Osteoblast (primary cell): Measurements from ENCODE around the gene CALHM6. TPM values are rescaled to one million over a fixed set of nuclear protein-coding genes. Genes with fewer than 3 reads are reported as not detected.
A peak's percentile ranks its signal among the peaks of the same experiment; 100 is the strongest.

ENCODE experiments used
- DNase-seq: peaks from one replicate; pipeline ENCODE4 v3.0.0; 2011; ENCODE audit warnings: low spot score, mixed read lengths; ENCODE audit not compliant: insufficient read length; ENCODE audit errors: missing footprints
- H2AFZ ChIP-seq: 2 replicates; pipeline ENCODE4 v1.6.0; 2011; ENCODE audit warnings: mild to moderate bottlenecking, low read length
- H3K27ac ChIP-seq: 2 replicates; pipeline ENCODE4 v1.5.1; 2011; ENCODE audit warnings: mild to moderate bottlenecking, low read depth, low read length, moderate library complexity
- H3K27me3 ChIP-seq: 2 replicates; pipeline ENCODE4 v1.6.0; 2012; ENCODE audit warnings: mild to moderate bottlenecking, control low read depth, inconsistent platforms, low read length, moderate library complexity; ENCODE audit not compliant: insufficient read depth
- H3K36me3 ChIP-seq: 2 replicates; pipeline ENCODE4 v1.5.1; 2011; ENCODE audit warnings: mild to moderate bottlenecking, low read length, control low read depth, moderate library complexity; ENCODE audit not compliant: insufficient read depth
- H3K4me1 ChIP-seq: 2 replicates; pipeline ENCODE4 v1.5.1; 2011; ENCODE audit warnings: mild to moderate bottlenecking, low read length, control low read depth, moderate library complexity; ENCODE audit not compliant: insufficient read depth
- H3K4me2 ChIP-seq: 2 replicates; pipeline ENCODE4 v1.6.0; 2011; ENCODE audit warnings: mild to moderate bottlenecking, low read length; ENCODE audit not compliant: insufficient read depth
- H3K4me3 ChIP-seq: fragments of 200-600 bp; sonication (generic); 3 replicates; pipeline ENCODE4 v1.5.1; 2012; ENCODE audit warnings: mild to moderate bottlenecking, low read length, inconsistent platforms; ENCODE audit not compliant: insufficient read depth
- H3K79me2 ChIP-seq: 2 replicates; pipeline ENCODE4 v1.6.0; 2012; ENCODE audit warnings: mild to moderate bottlenecking, low read length, control low read depth, inconsistent platforms; ENCODE audit not compliant: insufficient read depth
- H3K9me3 ChIP-seq: 2 replicates; pipeline ENCODE4 v1.5.1; 2011; ENCODE audit warnings: low read depth, low read length, control low read depth
- H4K20me1 ChIP-seq: 2 replicates; pipeline ENCODE4 v1.6.0; 2012; ENCODE audit warnings: mild to moderate bottlenecking, low read length, control low read depth; ENCODE audit not compliant: insufficient read depth
- total RNA-seq: library from RNA; depleted of rRNA; stranded (reverse); fragments of >200 nt; gene quantifications from 2 replicates; pipeline ENCODE4 v1.2.3, GENCODE V29; 2012
- TF ChIP-seq, protein P1 (sequence below): IDR thresholded peaks from 2 replicates; pipeline ENCODE4 v1.5.1; 2011; ENCODE audit warnings: mild to moderate bottlenecking, low read depth, low read length, moderate library complexity; ENCODE audit errors: extremely low read depth

CALHM6 gene
- total RNA-seq, 1 donor: 0.72 TPM

DNA sequence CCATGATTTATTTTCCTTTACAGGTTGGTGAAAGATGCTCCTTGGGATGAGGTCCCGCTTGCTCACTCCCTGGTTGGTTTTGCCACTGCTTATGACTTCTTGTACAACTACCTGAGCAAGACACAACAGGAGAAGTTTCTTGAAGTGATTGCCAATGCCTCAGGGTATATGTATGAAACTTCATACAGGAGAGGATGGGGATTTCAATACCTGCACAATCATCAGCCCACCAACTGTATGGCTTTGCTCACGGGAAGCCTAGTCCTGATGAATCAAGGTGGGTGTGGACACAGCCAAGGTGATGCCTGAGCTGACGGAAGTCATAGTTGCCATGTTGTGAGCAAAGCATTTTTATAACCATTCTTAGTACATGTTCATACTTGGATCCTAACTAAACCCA lies 34.6 kb upstream of the CALHM6 start:
- H4K20me1 ChIP-seq: no peaks in the 10 kb centered on the region
- H3K4me2 ChIP-seq: no peak overlapping the region
- TF ChIP-seq, protein P1, sequence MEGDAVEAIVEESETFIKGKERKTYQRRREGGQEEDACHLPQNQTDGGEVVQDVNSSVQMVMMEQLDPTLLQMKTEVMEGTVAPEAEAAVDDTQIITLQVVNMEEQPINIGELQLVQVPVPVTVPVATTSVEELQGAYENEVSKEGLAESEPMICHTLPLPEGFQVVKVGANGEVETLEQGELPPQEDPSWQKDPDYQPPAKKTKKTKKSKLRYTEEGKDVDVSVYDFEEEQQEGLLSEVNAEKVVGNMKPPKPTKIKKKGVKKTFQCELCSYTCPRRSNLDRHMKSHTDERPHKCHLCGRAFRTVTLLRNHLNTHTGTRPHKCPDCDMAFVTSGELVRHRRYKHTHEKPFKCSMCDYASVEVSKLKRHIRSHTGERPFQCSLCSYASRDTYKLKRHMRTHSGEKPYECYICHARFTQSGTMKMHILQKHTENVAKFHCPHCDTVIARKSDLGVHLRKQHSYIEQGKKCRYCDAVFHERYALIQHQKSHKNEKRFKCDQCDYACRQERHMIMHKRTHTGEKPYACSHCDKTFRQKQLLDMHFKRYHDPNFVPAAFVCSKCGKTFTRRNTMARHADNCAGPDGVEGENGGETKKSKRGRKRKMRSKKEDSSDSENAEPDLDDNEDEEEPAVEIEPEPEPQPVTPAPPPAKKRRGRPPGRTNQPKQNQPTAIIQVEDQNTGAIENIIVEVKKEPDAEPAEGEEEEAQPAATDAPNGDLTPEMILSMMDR: no peak
- no peak overlapping the region for H3K4me3 ChIP-seq
- H3K27ac ChIP-seq: no peak overlapping the region
- peaks cover 8% of the 10 kb centered on the region for H3K4me1 ChIP-seq
- H2AFZ ChIP-seq: no peak overlapping the region
- no peak for DNase-seq
- peaks cover 43% of the 10 kb centered on the region for H3K79me2 ChIP-seq
- H3K27me3 ChIP-seq: no peaks in the 10 kb centered on the region
- no peaks in the 10 kb centered on the region for H3K9me3 ChIP-seq
- H3K36me3 ChIP-seq: peaks cover 49% of the 10 kb centered on the region

DNA sequence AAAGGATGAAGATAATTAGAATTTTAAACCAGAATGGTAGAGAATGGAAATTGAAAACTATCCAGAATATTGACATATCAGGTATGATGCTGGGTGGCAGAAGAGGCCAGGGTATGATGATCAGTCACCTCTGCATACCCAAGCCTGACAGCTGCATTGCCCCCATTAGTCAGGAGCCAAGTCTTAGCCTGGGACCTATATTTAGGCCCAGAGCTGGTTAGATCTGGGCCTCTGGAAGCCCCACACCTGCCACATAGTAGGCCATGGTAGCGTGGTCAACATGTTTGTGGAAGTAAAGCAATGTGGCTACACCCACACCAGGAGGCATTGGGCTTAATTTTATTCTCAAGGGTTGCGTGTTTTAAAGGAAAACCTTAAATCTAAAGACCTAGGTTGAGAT lies 32.1 kb upstream of the CALHM6 start:
- Histone ChIP-seq H2AFZ (no peak overlapping the region), H3K4me2 (no peak overlapping the region), H4K20me1 (no peaks in the 10 kb centered on the region), H3K36me3 (peaks cover 67% of the 10 kb centered on the region), H3K79me2 (peaks cover 22% of the 10 kb centered on the region), H3K27me3 (no peaks in the 10 kb centered on the region), H3K9me3 (no peaks in the 10 kb centered on the region), H3K4me1 (peaks cover 3% of the 10 kb centered on the region), H3K27ac (no peak overlapping the region), H3K4me3 (no peak overlapping the region)
- TF ChIP-seq, protein P1: no peak
- DNase-seq: peak; percentile 2

DNA sequence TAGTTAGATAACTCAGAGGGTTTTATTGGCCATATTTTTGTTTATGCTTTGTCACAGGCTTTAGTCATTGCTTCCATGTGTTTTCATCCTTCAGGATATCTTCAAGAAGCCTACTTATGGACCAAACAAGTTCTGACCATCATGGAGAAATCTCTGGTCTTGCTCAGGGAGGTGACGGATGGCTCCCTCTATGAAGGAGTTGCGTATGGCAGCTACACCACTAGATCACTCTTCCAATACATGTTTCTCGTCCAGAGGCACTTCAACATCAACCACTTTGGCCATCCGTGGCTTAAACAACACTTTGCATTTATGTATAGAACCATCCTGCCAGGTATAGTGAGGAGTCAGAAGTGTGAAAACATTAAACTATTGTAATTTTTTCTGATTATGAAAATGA lies 30.3 kb upstream of the CALHM6 start:
- Histone ChIP-seq H3K27ac (no peak overlapping the region), H3K27me3 (no peaks in the 10 kb centered on the region), H2AFZ (no peak overlapping the region), H3K36me3 (peaks cover 74% of the 10 kb centered on the region), H3K79me2 (peaks cover 9% of the 10 kb centered on the region), H3K4me2 (no peak overlapping the region), H3K4me3 (no peak overlapping the region), H3K9me3 (no peaks in the 10 kb centered on the region), H4K20me1 (no peaks in the 10 kb centered on the region), H3K4me1 (no peaks in the 10 kb centered on the region)
- peak; percentile 9 for DNase-seq
- TF ChIP-seq, protein P1: no peak

DNA sequence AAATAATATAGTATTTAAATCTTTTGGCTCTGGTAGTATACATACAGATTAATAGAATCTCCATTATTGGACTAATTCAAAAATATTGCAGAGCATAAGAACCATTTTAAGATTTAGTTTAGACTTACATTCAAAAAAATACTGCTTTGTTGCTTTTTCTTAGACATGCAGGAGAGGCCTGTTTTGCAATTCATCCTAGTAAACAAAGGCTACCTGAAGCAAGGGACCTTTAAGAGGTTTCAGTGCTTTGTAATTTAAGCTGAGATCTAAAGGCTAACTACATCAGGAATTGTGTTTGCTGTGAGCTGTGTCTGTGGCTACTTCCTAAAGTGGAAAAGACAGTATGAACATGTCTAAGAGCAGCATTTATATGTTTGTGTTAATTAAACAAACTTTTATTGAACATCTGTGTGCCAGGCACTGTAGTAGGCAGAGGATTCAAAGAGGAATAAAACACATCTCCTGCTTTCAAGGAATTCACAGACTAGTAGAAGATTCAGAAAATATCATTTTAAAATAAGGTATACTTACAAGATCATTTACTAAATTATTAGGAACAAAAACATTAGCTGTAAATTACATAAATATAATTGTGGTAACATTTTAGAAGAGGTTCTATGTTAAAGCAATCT lies 29.1 kb upstream of the CALHM6 start:
- TF ChIP-seq, protein P1: no peak
- peaks cover 74% of the 10 kb centered on the region for H3K36me3 ChIP-seq
- no peak for DNase-seq

More for the DNA sequence above, 29.1 kb upstream of the CALHM6 start:
- Histone ChIP-seq H3K4me3 (no peak overlapping the region), H3K9me3 (no peaks in the 10 kb centered on the region), H2AFZ (no peak overlapping the region), H3K27ac (no peak overlapping the region), H3K27me3 (no peaks in the 10 kb centered on the region), H3K79me2 (no peaks in the 10 kb centered on the region), H3K4me2 (no peak overlapping the region), H4K20me1 (no peaks in the 10 kb centered on the region), H3K4me1 (no peaks in the 10 kb centered on the region)
